ENCODE results near the gene GPC6.

DNA sequence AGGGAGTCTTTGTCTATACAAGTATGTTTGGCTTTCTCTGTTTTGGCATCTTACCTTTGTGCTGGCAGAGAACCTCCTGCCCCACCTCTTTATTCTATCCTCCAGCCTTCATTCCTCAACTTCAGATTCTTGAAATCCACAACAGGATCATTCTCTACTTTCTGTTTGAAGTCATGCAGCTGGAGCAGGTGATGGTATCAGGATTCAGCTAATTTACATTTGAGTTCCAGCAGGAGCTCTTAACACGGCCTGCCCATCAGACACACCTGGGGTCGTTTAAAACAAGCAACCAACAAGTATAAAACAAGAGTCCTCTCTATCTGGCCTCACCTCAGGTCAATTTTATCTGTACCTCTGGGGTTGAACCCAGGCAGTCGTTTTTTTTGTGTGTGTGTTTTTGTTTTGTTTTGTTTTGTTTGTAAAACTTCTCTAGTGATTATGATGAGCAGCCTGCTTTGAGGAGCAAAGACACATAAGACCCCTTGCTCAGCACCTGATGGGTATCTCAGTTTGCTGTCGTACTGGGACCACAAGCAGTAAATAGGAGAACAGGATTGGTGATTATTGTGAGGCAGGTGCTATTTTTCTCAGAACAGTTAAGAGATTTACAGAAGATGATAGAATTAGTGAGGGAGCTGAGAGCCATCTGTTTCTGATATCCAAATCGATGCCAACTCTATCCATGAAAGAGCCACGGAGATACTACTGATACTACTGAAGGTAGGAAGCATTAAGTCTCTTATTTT is 78.4 kb downstream of the GPC6 start:
- TF ChIP-seq, protein P1, sequence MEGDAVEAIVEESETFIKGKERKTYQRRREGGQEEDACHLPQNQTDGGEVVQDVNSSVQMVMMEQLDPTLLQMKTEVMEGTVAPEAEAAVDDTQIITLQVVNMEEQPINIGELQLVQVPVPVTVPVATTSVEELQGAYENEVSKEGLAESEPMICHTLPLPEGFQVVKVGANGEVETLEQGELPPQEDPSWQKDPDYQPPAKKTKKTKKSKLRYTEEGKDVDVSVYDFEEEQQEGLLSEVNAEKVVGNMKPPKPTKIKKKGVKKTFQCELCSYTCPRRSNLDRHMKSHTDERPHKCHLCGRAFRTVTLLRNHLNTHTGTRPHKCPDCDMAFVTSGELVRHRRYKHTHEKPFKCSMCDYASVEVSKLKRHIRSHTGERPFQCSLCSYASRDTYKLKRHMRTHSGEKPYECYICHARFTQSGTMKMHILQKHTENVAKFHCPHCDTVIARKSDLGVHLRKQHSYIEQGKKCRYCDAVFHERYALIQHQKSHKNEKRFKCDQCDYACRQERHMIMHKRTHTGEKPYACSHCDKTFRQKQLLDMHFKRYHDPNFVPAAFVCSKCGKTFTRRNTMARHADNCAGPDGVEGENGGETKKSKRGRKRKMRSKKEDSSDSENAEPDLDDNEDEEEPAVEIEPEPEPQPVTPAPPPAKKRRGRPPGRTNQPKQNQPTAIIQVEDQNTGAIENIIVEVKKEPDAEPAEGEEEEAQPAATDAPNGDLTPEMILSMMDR (IDR thresholded peaks at IDR 0.05; ENCODE audit: low read depth, low read length, missing input control): no peak
- TF ChIP-seq TAF1 (conservative IDR thresholded peaks at IDR 0.05): no peak
- TF ChIP-seq ATF3 (IDR thresholded peaks at IDR 0.05): no peak
- no peak for TF ChIP-seq FOXA1 (IDR thresholded peaks at IDR 0.05)
- TF ChIP-seq RAD21 (IDR thresholded peaks at IDR 0.05): no peak
- no peak for TF ChIP-seq NR2F2 (IDR thresholded peaks at IDR 0.05)
- TF ChIP-seq HNF4G (IDR thresholded peaks at IDR 0.05): no peak
- no peak for TF ChIP-seq GABPA (IDR thresholded peaks at IDR 0.05 in 1 of 2, conservative IDR thresholded peaks at IDR 0.05 in 1 of 2)

Data from liver (tissue), 3 donors.